ENCODE data around the gene ZNF215.
"Not testable (repeated sequence)": the region's sequence is repeated elsewhere in the genome, so short reads cannot be mapped to it uniquely, and the experiment has no call there.

ZNF215 gene

GRCh38 chr11:6926208-6927029 lies at the start of gene ZNF215:
Gene ZNF215, plus strand, starts transcription at chr11:6926426. Its CDS starts 5,847 bp downstream, at chr11:6932273.
- H3K9ac ChIP-seq (ENCODE audit: low read depth, low read length): peak within 1 kb of the TSS; percentile 86
- H3K27me3 ChIP-seq (ENCODE audit: control insufficient read depth, insufficient read depth, low read length): no peaks in the 10 kb centered on the region
- no peaks in the 10 kb centered on the region for H3K9me3 ChIP-seq (ENCODE audit: control insufficient read depth, insufficient read depth, low read length)
- no peaks in the 10 kb centered on the region for H3K36me3 ChIP-seq (ENCODE audit: control insufficient read depth, insufficient read depth, low read length)
- H3K4me3 ChIP-seq (ENCODE audit: low read depth, low read length): peak within 1 kb of the TSS; percentile 93
- peaks cover 2% of the 10 kb centered on the region for H3K4me1 ChIP-seq (ENCODE audit: control insufficient read depth, insufficient read depth, low read length)

- Histone ChIP-seq H3K4me3 (ENCODE audit: low read depth, low read length) (no peak overlapping the region), H3K36me3 (ENCODE audit: control insufficient read depth, insufficient read depth, low read length) (no peaks in the 10 kb centered on the region), H3K4me1 (ENCODE audit: control insufficient read depth, insufficient read depth, low read length) (no peaks in the 10 kb centered on the region), H3K9ac (ENCODE audit: low read depth, low read length) (no peak overlapping the region), H3K9me3 (ENCODE audit: control insufficient read depth, insufficient read depth, low read length) (no peaks in the 10 kb centered on the region), H3K27me3 (ENCODE audit: control insufficient read depth, insufficient read depth, low read length) (no peaks in the 10 kb centered on the region)
These were observed 49.3 kb upstream of the ZNF215 start for GRCh38 chr11:6876914-6877313.

GRCh38 chr11:6882751-6883150 lies 43.5 kb upstream of the ZNF215 start:
- no peaks in the 10 kb centered on the region for H3K9me3 ChIP-seq (ENCODE audit: control insufficient read depth, insufficient read depth, low read length)
- H3K4me3 ChIP-seq (ENCODE audit: low read depth, low read length): no peak overlapping the region
- H3K27me3 ChIP-seq (ENCODE audit: control insufficient read depth, insufficient read depth, low read length): no peaks in the 10 kb centered on the region
- no peaks in the 10 kb centered on the region for H3K36me3 ChIP-seq (ENCODE audit: control insufficient read depth, insufficient read depth, low read length)
- H3K9ac ChIP-seq (ENCODE audit: low read depth, low read length): no peak overlapping the region
- H3K4me1 ChIP-seq (ENCODE audit: control insufficient read depth, insufficient read depth, low read length): peaks cover 3% of the 10 kb centered on the region

- H3K9ac ChIP-seq (ENCODE audit: low read depth, low read length); H3K4me1 ChIP-seq (ENCODE audit: control insufficient read depth, insufficient read depth, low read length); H3K9me3 ChIP-seq (ENCODE audit: control insufficient read depth, insufficient read depth, low read length); H3K4me3 ChIP-seq (ENCODE audit: low read depth, low read length); H3K36me3 ChIP-seq (ENCODE audit: control insufficient read depth, insufficient read depth, low read length); H3K27me3 ChIP-seq (ENCODE audit: control insufficient read depth, insufficient read depth, low read length): not testable (repeated sequence)
These were observed 38.5 kb upstream of the ZNF215 start for GRCh38 chr11:6887711-6888110.

- H3K4me3 ChIP-seq (ENCODE audit: low read depth, low read length): no peak overlapping the region
- H3K9ac ChIP-seq (ENCODE audit: low read depth, low read length): no peak overlapping the region
- no peaks in the 10 kb centered on the region for H3K27me3 ChIP-seq (ENCODE audit: control insufficient read depth, insufficient read depth, low read length)
These were observed 37.4 kb upstream of the ZNF215 start for GRCh38 chr11:6888830-6889229.

GRCh38 chr11:6889835-6890234 lies 36.4 kb upstream of the ZNF215 start:
- no peaks in the 10 kb centered on the region for H3K4me1 ChIP-seq (ENCODE audit: control insufficient read depth, insufficient read depth, low read length)
- no peaks in the 10 kb centered on the region for H3K27me3 ChIP-seq (ENCODE audit: control insufficient read depth, insufficient read depth, low read length)

More at GRCh38 chr11:6888830-6889229, 37.4 kb upstream of the ZNF215 start:
- H3K36me3 ChIP-seq (ENCODE audit: control insufficient read depth, insufficient read depth, low read length): no peaks in the 10 kb centered on the region
- H3K4me1 ChIP-seq (ENCODE audit: control insufficient read depth, insufficient read depth, low read length): peaks cover 3% of the 10 kb centered on the region
- H3K9me3 ChIP-seq (ENCODE audit: control insufficient read depth, insufficient read depth, low read length): no peaks in the 10 kb centered on the region

GRCh38 chr11:6892400-6892799 lies 33.8 kb upstream of the ZNF215 start, which contains the start of gene OR2D2:
Gene OR2D2, minus strand, starts transcription at chr11:6892500. Its CDS starts 0 bp downstream, at chr11:6892500.
- Histone ChIP-seq H3K9me3 (ENCODE audit: control insufficient read depth, insufficient read depth, low read length) (no peaks in the 10 kb centered on the region), H3K9ac (ENCODE audit: low read depth, low read length) (no peak within 1 kb of the TSS), H3K36me3 (ENCODE audit: control insufficient read depth, insufficient read depth, low read length) (no peaks in the 10 kb centered on the region), H3K4me3 (ENCODE audit: low read depth, low read length) (no peak within 1 kb of the TSS), H3K27me3 (ENCODE audit: control insufficient read depth, insufficient read depth, low read length) (no peaks in the 10 kb centered on the region), H3K4me1 (ENCODE audit: control insufficient read depth, insufficient read depth, low read length) (no peaks in the 10 kb centered on the region)

More at GRCh38 chr11:6889835-6890234, 36.4 kb upstream of the ZNF215 start:
- Histone ChIP-seq H3K36me3 (ENCODE audit: control insufficient read depth, insufficient read depth, low read length) (no peaks in the 10 kb centered on the region), H3K4me3 (ENCODE audit: low read depth, low read length) (no peak overlapping the region), H3K9ac (ENCODE audit: low read depth, low read length) (no peak overlapping the region), H3K9me3 (ENCODE audit: control insufficient read depth, insufficient read depth, low read length) (no peaks in the 10 kb centered on the region)

- no peaks in the 10 kb centered on the region for H3K9me3 ChIP-seq (ENCODE audit: control insufficient read depth, insufficient read depth, low read length)
- H3K36me3 ChIP-seq (ENCODE audit: control insufficient read depth, insufficient read depth, low read length): no peaks in the 10 kb centered on the region
- no peak overlapping the region for H3K9ac ChIP-seq (ENCODE audit: low read depth, low read length)
- no peaks in the 10 kb centered on the region for H3K4me1 ChIP-seq (ENCODE audit: control insufficient read depth, insufficient read depth, low read length)
- H3K27me3 ChIP-seq (ENCODE audit: control insufficient read depth, insufficient read depth, low read length): no peaks in the 10 kb centered on the region
- no peak overlapping the region for H3K4me3 ChIP-seq (ENCODE audit: low read depth, low read length)
These were observed 32.1 kb upstream of the ZNF215 start for GRCh38 chr11:6894097-6894496.

GRCh38 chr11:6895010-6895409 lies 31.2 kb upstream of the ZNF215 start:
- no peaks in the 10 kb centered on the region for H3K9me3 ChIP-seq (ENCODE audit: control insufficient read depth, insufficient read depth, low read length)
- no peaks in the 10 kb centered on the region for H3K4me1 ChIP-seq (ENCODE audit: control insufficient read depth, insufficient read depth, low read length)
- H3K4me3 ChIP-seq (ENCODE audit: low read depth, low read length): no peak overlapping the region
- no peaks in the 10 kb centered on the region for H3K36me3 ChIP-seq (ENCODE audit: control insufficient read depth, insufficient read depth, low read length)
- H3K27me3 ChIP-seq (ENCODE audit: control insufficient read depth, insufficient read depth, low read length): no peaks in the 10 kb centered on the region
- H3K9ac ChIP-seq (ENCODE audit: low read depth, low read length): no peak overlapping the region

- no peak overlapping the region for H3K9ac ChIP-seq (ENCODE audit: low read depth, low read length)
- H3K36me3 ChIP-seq (ENCODE audit: control insufficient read depth, insufficient read depth, low read length): no peaks in the 10 kb centered on the region
- H3K9me3 ChIP-seq (ENCODE audit: control insufficient read depth, insufficient read depth, low read length): no peaks in the 10 kb centered on the region
- H3K27me3 ChIP-seq (ENCODE audit: control insufficient read depth, insufficient read depth, low read length): no peaks in the 10 kb centered on the region
- H3K4me3 ChIP-seq (ENCODE audit: low read depth, low read length): no peak overlapping the region
- no peaks in the 10 kb centered on the region for H3K4me1 ChIP-seq (ENCODE audit: control insufficient read depth, insufficient read depth, low read length)
These were observed 27.3 kb upstream of the ZNF215 start for GRCh38 chr11:6898911-6899310.

- H3K27me3 ChIP-seq (ENCODE audit: control insufficient read depth, insufficient read depth, low read length): no peaks in the 10 kb centered on the region
- no peak overlapping the region for H3K9ac ChIP-seq (ENCODE audit: low read depth, low read length)
- H3K4me1 ChIP-seq (ENCODE audit: control insufficient read depth, insufficient read depth, low read length): no peaks in the 10 kb centered on the region
- H3K36me3 ChIP-seq (ENCODE audit: control insufficient read depth, insufficient read depth, low read length): no peaks in the 10 kb centered on the region
- no peak overlapping the region for H3K4me3 ChIP-seq (ENCODE audit: low read depth, low read length)
- H3K9me3 ChIP-seq (ENCODE audit: control insufficient read depth, insufficient read depth, low read length): no peaks in the 10 kb centered on the region
These were observed 25.8 kb upstream of the ZNF215 start for GRCh38 chr11:6900327-6900999.

GRCh38 chr11:6904804-6905203 lies 21.4 kb upstream of the ZNF215 start:
- not testable (repeated sequence) for H3K9ac ChIP-seq (ENCODE audit: low read depth, low read length); H3K9me3 ChIP-seq (ENCODE audit: control insufficient read depth, insufficient read depth, low read length); H3K4me3 ChIP-seq (ENCODE audit: low read depth, low read length); H3K27me3 ChIP-seq (ENCODE audit: control insufficient read depth, insufficient read depth, low read length); H3K36me3 ChIP-seq (ENCODE audit: control insufficient read depth, insufficient read depth, low read length); H3K4me1 ChIP-seq (ENCODE audit: control insufficient read depth, insufficient read depth, low read length)
